Fibroblast of lung (primary cell): ENCODE results near the gene BLOC1S1.

Experiments used
- EZH2 ChIP-seq: IDR thresholded peaks from 2 replicates; pipeline ENCODE4 v1.5.1; 2012; ENCODE audit warnings: low read length, control low read depth, mild to moderate bottlenecking; ENCODE audit errors: missing control alignments
- TF ChIP-seq, protein P1 (sequence below), 2 donors: IDR thresholded peaks in 1 of 2; conservative IDR thresholded peaks in 1 of 2; 1 replicate in 1 of 2; 2 replicates in 1 of 2; pipeline ENCODE4 v1.5.1; 2011 to 2012; ENCODE audit warnings: low read length in 2 of 2, control low read depth in 1 of 2, inconsistent platforms in 1 of 2, low read depth in 1 of 2, mild to moderate bottlenecking in 1 of 2

- TF ChIP-seq EZH2 = no peak
- TF ChIP-seq, protein P1, sequence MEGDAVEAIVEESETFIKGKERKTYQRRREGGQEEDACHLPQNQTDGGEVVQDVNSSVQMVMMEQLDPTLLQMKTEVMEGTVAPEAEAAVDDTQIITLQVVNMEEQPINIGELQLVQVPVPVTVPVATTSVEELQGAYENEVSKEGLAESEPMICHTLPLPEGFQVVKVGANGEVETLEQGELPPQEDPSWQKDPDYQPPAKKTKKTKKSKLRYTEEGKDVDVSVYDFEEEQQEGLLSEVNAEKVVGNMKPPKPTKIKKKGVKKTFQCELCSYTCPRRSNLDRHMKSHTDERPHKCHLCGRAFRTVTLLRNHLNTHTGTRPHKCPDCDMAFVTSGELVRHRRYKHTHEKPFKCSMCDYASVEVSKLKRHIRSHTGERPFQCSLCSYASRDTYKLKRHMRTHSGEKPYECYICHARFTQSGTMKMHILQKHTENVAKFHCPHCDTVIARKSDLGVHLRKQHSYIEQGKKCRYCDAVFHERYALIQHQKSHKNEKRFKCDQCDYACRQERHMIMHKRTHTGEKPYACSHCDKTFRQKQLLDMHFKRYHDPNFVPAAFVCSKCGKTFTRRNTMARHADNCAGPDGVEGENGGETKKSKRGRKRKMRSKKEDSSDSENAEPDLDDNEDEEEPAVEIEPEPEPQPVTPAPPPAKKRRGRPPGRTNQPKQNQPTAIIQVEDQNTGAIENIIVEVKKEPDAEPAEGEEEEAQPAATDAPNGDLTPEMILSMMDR (conservative IDR thresholded peaks at IDR 0.05 in 1 of 2, IDR thresholded peaks at IDR 0.05 in 1 of 2; ENCODE audit: low read depth in 1 of 2, low read length in 2 of 2) = no peak
These were observed 27.8 kb downstream of the BLOC1S1 start for GRCh38 chr12:55743406-55744339.
